Testis (tissue), 3 donors: ENCODE results near the gene NAT9. TPM values are rescaled to one million over a fixed set of nuclear protein-coding genes. Genes with fewer than 3 reads are reported as not detected.

ENCODE experiments used
- DNase-seq: peaks from one replicate; pipeline ENCODE4 v3.0.0-alpha.2; 2019
- H3K27ac ChIP-seq, 2 donors: fragments of 200-600 bp; sonication (generic); one replicate each; pipeline ENCODE4 v1.5.1; 2019
- H3K27me3 ChIP-seq: fragments of 200-600 bp; sonication (generic); one replicate; pipeline ENCODE4 v1.5.1; 2019
- H3K36me3 ChIP-seq: fragments of 200-600 bp; sonication (generic); one replicate; pipeline ENCODE4 v1.5.1; 2017; ENCODE audit warnings: low read depth; ENCODE audit errors: missing control alignments
- H3K4me1 ChIP-seq: fragments of 200-600 bp; sonication (generic); one replicate; pipeline ENCODE4 v1.5.1; 2019
- H3K4me3 ChIP-seq, 2 donors: fragments of 200-600 bp; sonication (generic); one replicate each; pipeline ENCODE4 v1.5.1; 2017 to 2019
- H3K9me3 ChIP-seq: fragments of 200-600 bp; sonication (generic); one replicate; pipeline ENCODE4 v1.5.1; 2017
- CTCF ChIP-seq, 3 experiments: fragments of 450-650 bp in 2 of 3; fragments of 200-600 bp in 1 of 3; sonication (generic) in 1 of 3; IDR thresholded peaks; one replicate each; pipeline ENCODE4 v1.5.1; 2016 to 2019; ENCODE audit warnings: antibody characterized with exemption in 3 of 3, mild to moderate bottlenecking in 2 of 3, moderate library complexity in 1 of 3
- POLR2A ChIP-seq: fragments of 450-650 bp; IDR thresholded peaks from one replicate; pipeline ENCODE4 v1.6.1; 2017; ENCODE audit warnings: antibody characterized with exemption, mild to moderate bottlenecking, moderate library complexity
- WGBS, 2 donors: methylation state at CpG; one replicate each; pipeline ENCODE4 v1.1.5; 2018; 5-methylcytosine and 5-hydroxymethylcytosine counted together
- intact Hi-C: fragments of 100-400 bp; cut with DNase I; formaldehyde crosslinking; loops from one replicate; pipeline ENCODE4 v1.15.1; 2023; ENCODE audit warnings: low total_unique reads
- polyA plus RNA-seq: library from polyadenylated mRNA; stranded (reverse); fragments of 350-450 nt; fragmentation: Illumina TruSeq; extraction: RNeasy Lipid Tissue Mini Kit (QIAGEN cat#74804); gene quantifications from one replicate; pipeline ENCODE4 v1.2.3, GENCODE V29; 2014; ENCODE audit warnings: low read depth, low replicate concordance; ENCODE audit not compliant: insufficient read depth
- total RNA-seq, 2 donors: library from RNA; depleted of rRNA; stranded (reverse); fragments of >200 nt; gene quantifications; one replicate each; pipeline ENCODE4 v1.2.3, GENCODE V29; 2016

Gene NAT9
- total and polyA plus RNA-seq, 3 donors from 2014 or later, result 43.8 to 51.3 (median 45.6) TPM

DNA sequence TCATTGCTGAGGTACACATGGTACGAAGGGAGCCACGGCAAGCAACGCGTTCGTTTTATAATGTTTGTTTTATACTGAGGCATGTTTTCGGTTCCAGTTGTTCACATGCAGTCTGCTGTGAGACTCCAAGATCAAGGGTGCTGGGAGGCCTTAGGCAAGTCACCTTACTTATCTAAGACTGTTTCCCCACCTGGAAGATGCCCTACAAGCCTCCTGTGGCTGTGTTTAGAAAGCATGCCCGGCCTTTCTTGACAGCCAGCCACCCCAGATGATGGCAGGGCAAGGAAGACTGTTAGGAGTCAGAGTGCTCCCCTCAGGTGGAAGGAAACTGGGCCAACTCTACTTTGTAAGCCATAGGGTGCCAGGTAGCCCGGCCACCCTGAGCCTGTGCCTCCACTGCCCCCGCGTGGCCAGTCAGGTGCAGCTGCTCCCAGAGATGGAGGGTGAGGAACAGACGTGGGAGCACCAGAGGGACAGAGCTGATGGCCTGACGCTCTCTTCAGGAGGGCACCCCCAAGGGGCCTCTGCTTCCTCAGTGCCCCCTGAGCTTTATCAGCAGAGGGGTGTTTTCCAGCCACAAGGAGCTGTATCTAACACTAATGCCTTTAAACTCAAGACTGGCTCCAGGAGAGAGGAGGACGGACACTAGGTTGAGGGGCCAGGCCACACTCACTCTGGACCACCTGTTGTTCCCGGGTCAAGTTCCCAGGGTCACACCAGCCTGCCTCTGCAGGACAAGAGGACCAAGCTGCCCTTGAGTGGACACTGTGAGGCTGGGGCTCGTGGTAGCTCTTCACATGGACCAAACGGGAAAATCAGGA, 5.4 kb downstream of the NAT9 start:
- Histone ChIP-seq H3K36me3 (no peaks in the 10 kb centered on the region), H3K4me3 (no peak overlapping the region), H3K4me1 (peaks cover 19% of the 10 kb centered on the region), H3K9me3 (no peaks in the 10 kb centered on the region), H3K27ac (no peak overlapping the region), H3K27me3 (no peaks in the 10 kb centered on the region)
- 51 to 81% methylated on average over 10 to 16 of the region's 16 CpGs for WGBS, 2 donors
- TF ChIP-seq CTCF (IDR thresholded peaks at IDR 0.05) (peak; percentile 40 to 57 (median 56)), POLR2A (no peak)
- intact Hi-C loops, result no loop called here
- DNase-seq, result peak; percentile 67

DNA sequence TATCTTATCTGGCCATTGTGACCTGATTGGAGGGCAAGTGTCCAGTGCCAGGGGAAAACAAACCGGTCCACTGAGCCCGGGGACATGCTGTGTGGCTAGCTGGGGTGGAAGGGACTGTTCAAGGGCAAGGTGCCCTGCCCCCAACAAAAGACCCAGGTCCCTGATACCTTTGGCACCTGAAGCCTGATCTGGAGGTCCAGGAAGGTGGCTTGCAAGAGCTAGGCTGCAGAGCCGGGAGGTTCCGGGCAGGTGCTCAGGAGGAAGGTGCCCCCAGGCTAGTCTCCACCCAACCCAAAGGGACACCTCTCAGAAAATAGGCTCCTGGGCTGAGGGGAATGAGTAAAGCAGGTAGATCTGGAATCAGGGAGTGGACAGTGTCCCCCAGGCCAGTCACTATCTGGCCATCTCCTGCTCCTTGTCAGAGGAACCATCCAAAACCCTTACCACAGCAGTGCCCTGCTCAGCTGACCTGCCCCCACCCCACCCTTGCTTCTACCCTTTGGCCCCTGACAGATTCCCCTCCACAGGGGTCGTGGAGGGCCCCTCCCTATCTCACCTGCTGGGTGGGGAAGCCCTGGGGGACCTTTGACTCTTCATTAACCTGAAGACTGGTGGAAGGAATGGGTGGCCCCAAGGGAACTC, 6.2 kb downstream of the NAT9 start:
- 43 to 58% methylated on average over 3 to 5 of the region's 5 CpGs for WGBS, 2 donors
- no peaks in the 10 kb centered on the region for H3K27me3 ChIP-seq
- TF ChIP-seq CTCF (IDR thresholded peaks at IDR 0.05) (no peak), POLR2A (no peak)
- no peak overlapping the region for H3K4me3 ChIP-seq
- no peaks in the 10 kb centered on the region for H3K9me3 ChIP-seq
- H3K36me3 ChIP-seq, result no peaks in the 10 kb centered on the region
- no peak overlapping the region for H3K27ac ChIP-seq
- peaks cover 12% of the 10 kb centered on the region for H3K4me1 ChIP-seq
- intact Hi-C loops, result no loop called here
- DNase-seq, result no peak

DNA sequence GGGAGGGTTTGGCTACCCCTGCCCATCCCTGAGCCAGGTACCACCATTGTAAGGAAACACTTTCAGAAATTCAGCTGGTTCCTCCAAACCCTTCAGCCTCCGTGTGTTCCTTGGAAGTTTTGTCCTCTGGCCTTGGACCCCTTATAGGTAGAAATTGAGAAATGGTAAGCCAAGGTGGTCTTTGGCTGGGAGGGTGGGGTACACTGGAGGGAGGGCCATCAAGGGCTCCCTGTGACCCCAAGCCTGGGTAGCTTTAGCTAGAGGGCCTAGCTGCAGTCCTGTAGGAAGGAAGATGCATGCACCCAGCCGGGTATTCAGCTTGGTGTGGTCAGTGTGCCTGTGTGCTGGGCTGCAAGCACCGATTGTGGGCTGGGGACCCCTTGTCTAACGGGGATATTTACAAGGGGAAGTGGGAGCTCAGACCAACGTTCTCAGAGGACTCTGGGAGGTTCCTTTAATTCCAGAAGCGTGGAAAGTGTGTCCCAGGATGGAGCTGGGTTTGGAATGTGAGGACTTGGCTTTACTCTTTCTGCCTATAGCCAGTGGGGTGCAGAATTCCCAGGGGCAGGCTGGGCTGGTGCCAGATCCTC, 6.8 kb downstream of the NAT9 start:
- 47 to 68% methylated on average over 5 to 6 of the region's 6 CpGs for WGBS, 2 donors
- no peak for DNase-seq
- Histone ChIP-seq H3K4me3 (no peak overlapping the region), H3K27me3 (no peaks in the 10 kb centered on the region), H3K9me3 (no peaks in the 10 kb centered on the region), H3K4me1 (peaks cover 10% of the 10 kb centered on the region), H3K27ac (no peak overlapping the region), H3K36me3 (no peaks in the 10 kb centered on the region)
- intact Hi-C loops, result no loop called here
- TF ChIP-seq POLR2A (no peak), CTCF (IDR thresholded peaks at IDR 0.05) (no peak)

GRCh38 chr17:74768763-74769114, 7.4 kb downstream of the NAT9 start:
- intact Hi-C loops, result no loop called here
- Histone ChIP-seq H3K4me3 (no peak overlapping the region), H3K9me3 (no peaks in the 10 kb centered on the region), H3K36me3 (no peaks in the 10 kb centered on the region), H3K27me3 (no peaks in the 10 kb centered on the region), H3K4me1 (peaks cover 10% of the 10 kb centered on the region), H3K27ac (peak overlapping the region in 1 of 2 donors; percentile 59)
- WGBS, 2 donors, result 75 to 78% methylated on average over 4 to 7 of the region's 7 CpGs
- no peak for DNase-seq
- TF ChIP-seq CTCF (IDR thresholded peaks at IDR 0.05) (no peak), POLR2A (no peak)
